Suprapubic skin (tissue), 4 donors: Measurements from ENCODE around the gene LRRC32. TPM values are rescaled to one million over a fixed set of nuclear protein-coding genes. Genes with fewer than 3 reads are reported as not detected.

Experiments
- DNase-seq, 2 donors: peaks; one replicate each; pipeline ENCODE4 v3.0.0-alpha.2; 2019; ENCODE audit warnings: low spot score in 2 of 2
- H3K27ac ChIP-seq: fragments of 200-600 bp; sonication (generic); one replicate; pipeline ENCODE4 v1.5.1; 2019
- H3K27me3 ChIP-seq: fragments of 200-600 bp; sonication (generic); one replicate; pipeline ENCODE4 v1.5.1; 2019
- H3K36me3 ChIP-seq: fragments of 200-600 bp; sonication (generic); one replicate; pipeline ENCODE4 v1.5.1; 2019
- H3K4me1 ChIP-seq: fragments of 200-600 bp; sonication (generic); one replicate; pipeline ENCODE4 v1.5.1; 2019
- H3K4me3 ChIP-seq: fragments of 200-600 bp; sonication (generic); one replicate; pipeline ENCODE4 v1.5.1; 2019; ENCODE audit warnings: mild to moderate bottlenecking
- H3K9me3 ChIP-seq: fragments of 200-600 bp; sonication (generic); one replicate; pipeline ENCODE4 v1.5.1; 2019
- EP300 ChIP-seq: sonication (generic); formaldehyde crosslinking; IDR thresholded peaks from one replicate; pipeline ENCODE4 v1.6.1; 2017; ENCODE audit warnings: antibody characterized with exemption
- POLR2A ChIP-seq, 2 donors: fragments of 450-650 bp; IDR thresholded peaks; one replicate each; pipeline ENCODE4 v1.6.1; 2017; ENCODE audit warnings: antibody characterized with exemption in 2 of 2, mild to moderate bottlenecking in 2 of 2, moderate library complexity in 2 of 2
- POLR2AphosphoS5 ChIP-seq, 3 donors: sonication (generic); formaldehyde crosslinking; IDR thresholded peaks; one replicate each; pipeline ENCODE4 v1.6.1; 2017; ENCODE audit warnings: antibody characterized with exemption in 3 of 3
- WGBS: methylation state at CpG from one replicate; pipeline ENCODE4 v1.1.5; 2018; 5-methylcytosine and 5-hydroxymethylcytosine counted together
- total RNA-seq, 4 donors: library from RNA; depleted of rRNA; stranded (reverse); fragments of >200 nt; gene quantifications; one replicate each; pipeline ENCODE4 v1.1.0, GENCODE V29; 2016
- TF ChIP-seq, protein P1 (sequence below), 2 donors: fragments of 200-600 bp in 1 of 2; fragments of 450-650 bp in 1 of 2; sonication (generic) in 1 of 2; IDR thresholded peaks; one replicate each; pipeline ENCODE4 v1.5.1; 2016 to 2019; ENCODE audit warnings: antibody characterized with exemption in 2 of 2, mild to moderate bottlenecking in 1 of 2, moderate library complexity in 1 of 2

LRRC32 gene
- total RNA-seq, 4 donors from 2014 or later, result 10.4 to 23.2 (median 17.5) TPM

DNA sequence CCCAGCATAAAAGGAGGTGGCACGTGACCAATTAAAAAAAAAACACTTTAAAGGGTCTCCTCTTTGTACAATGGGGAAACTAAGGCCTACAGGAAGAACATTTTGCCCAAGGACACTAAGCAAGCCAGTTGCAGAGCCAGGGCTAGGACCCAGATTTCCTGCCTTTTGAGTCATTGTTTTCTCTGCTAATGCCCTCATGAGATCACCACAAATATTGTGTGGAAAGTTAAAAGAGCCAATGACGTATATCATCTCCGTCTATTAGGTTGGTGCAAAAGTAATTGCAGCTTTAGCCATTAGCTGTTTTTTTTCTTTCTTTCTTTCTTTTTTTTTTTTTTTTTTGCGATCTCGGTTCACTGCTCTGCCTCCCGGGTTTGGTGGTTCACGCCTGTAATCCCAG lies 24.1 kb upstream of the LRRC32 start:
- Histone ChIP-seq H3K36me3 (no peaks in the 10 kb centered on the region), H3K27ac (no peak overlapping the region), H3K27me3 (no peaks in the 10 kb centered on the region), H3K4me3 (no peak overlapping the region), H3K4me1 (no peaks in the 10 kb centered on the region), H3K9me3 (no peaks in the 10 kb centered on the region)
- no peak for DNase-seq
- no peak for TF ChIP-seq POLR2A (IDR thresholded peaks at IDR 0.05)
- TF ChIP-seq, protein P1, sequence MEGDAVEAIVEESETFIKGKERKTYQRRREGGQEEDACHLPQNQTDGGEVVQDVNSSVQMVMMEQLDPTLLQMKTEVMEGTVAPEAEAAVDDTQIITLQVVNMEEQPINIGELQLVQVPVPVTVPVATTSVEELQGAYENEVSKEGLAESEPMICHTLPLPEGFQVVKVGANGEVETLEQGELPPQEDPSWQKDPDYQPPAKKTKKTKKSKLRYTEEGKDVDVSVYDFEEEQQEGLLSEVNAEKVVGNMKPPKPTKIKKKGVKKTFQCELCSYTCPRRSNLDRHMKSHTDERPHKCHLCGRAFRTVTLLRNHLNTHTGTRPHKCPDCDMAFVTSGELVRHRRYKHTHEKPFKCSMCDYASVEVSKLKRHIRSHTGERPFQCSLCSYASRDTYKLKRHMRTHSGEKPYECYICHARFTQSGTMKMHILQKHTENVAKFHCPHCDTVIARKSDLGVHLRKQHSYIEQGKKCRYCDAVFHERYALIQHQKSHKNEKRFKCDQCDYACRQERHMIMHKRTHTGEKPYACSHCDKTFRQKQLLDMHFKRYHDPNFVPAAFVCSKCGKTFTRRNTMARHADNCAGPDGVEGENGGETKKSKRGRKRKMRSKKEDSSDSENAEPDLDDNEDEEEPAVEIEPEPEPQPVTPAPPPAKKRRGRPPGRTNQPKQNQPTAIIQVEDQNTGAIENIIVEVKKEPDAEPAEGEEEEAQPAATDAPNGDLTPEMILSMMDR (IDR thresholded peaks at IDR 0.05), result no peak
- TF ChIP-seq POLR2AphosphoS5 (IDR thresholded peaks at IDR 0.05), result no peak
- no peak for TF ChIP-seq EP300
- 75% methylated on average over 7 of the region's 7 CpGs for WGBS

DNA sequence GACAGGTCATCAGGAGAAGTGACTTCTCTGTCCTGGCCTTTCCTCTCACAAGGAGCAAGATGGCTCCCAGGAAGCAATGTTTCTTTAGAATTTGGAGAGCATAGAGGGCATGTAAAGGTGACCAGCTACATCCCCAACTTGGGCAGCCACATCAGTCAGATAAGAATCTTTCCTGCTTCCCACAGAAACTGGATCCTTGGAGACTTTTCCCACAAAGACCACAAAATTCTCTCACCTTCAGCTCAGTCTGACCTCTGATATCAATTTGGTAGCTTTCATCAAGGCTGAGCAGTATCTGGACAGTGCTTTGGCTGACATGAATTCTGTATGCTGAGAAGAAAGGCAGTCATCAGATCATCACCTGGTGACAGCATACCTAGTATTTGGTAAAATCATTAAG lies 23.3 kb upstream of the LRRC32 start:
- no peak overlapping the region for H3K27ac ChIP-seq
- no peaks in the 10 kb centered on the region for H3K27me3 ChIP-seq
- no peaks in the 10 kb centered on the region for H3K36me3 ChIP-seq
- no peaks in the 10 kb centered on the region for H3K4me1 ChIP-seq
- DNase-seq, result no peak
- H3K9me3 ChIP-seq, result no peaks in the 10 kb centered on the region
- TF ChIP-seq, protein P1 (IDR thresholded peaks at IDR 0.05), result no peak
- TF ChIP-seq POLR2AphosphoS5 (IDR thresholded peaks at IDR 0.05) (no peak), POLR2A (IDR thresholded peaks at IDR 0.05) (no peak), EP300 (no peak)
- no peak overlapping the region for H3K4me3 ChIP-seq

DNA sequence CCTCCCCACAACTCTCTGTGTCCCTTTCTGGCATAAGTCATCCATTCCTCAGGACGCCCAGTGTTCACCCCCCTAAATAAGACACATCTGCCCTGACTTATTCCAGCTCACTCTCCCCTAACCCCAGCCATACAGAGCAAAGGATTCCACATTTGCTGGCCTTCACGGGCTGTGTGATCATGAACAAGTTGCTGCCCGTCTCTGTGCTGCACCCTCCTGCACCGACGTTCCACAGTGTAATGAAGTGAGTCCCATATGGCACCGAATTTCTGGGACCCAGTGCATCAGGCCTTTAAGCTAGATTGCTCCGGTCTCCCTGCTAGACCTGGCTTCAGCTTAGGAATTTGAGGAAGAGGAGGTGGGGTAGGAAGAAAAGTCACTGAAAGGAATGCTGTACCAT lies 22.4 kb upstream of the LRRC32 start:
- no peak for TF ChIP-seq EP300
- no peak for TF ChIP-seq POLR2A (IDR thresholded peaks at IDR 0.05)
- Histone ChIP-seq H3K9me3 (no peaks in the 10 kb centered on the region), H3K27ac (no peak overlapping the region), H3K4me1 (no peaks in the 10 kb centered on the region), H3K27me3 (no peaks in the 10 kb centered on the region), H3K36me3 (no peaks in the 10 kb centered on the region), H3K4me3 (no peak overlapping the region)
- WGBS, result 82% methylated on average over 7 of the region's 7 CpGs
- DNase-seq, result no peak

DNA sequence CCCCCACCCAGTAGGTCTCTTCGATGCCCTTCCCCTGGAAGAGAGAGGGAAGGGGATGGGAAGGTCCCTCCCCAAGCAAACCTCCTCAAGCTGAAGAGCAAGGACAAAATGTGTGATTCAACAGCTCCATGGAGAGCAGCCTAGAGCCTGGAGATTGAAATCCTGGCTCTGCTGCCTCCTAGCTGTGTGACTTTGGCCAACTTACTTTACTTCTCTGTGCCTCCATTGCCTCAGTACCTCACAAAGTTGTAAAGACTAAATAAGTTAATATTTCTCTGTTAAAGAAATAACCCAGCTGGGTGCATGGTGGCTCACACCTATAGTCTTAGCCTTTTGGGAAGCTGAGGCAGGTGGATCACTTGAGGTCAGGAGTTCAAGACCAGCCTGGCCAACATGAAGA lies 21.1 kb upstream of the LRRC32 start:
- H3K27ac ChIP-seq, result no peak overlapping the region
- 85% methylated on average over 1 of the region's 1 CpG for whole genome bisulfite sequencing
- no peak overlapping the region for H3K4me3 ChIP-seq
- no peaks in the 10 kb centered on the region for H3K36me3 ChIP-seq
- H3K9me3 ChIP-seq, result no peaks in the 10 kb centered on the region
- H3K27me3 ChIP-seq, result no peaks in the 10 kb centered on the region
- no peak for DNase-seq
- H3K4me1 ChIP-seq, result no peaks in the 10 kb centered on the region
- TF ChIP-seq, protein P1 (IDR thresholded peaks at IDR 0.05), result no peak
- TF ChIP-seq EP300, result no peak
- no peak for TF ChIP-seq POLR2A (IDR thresholded peaks at IDR 0.05)

DNA sequence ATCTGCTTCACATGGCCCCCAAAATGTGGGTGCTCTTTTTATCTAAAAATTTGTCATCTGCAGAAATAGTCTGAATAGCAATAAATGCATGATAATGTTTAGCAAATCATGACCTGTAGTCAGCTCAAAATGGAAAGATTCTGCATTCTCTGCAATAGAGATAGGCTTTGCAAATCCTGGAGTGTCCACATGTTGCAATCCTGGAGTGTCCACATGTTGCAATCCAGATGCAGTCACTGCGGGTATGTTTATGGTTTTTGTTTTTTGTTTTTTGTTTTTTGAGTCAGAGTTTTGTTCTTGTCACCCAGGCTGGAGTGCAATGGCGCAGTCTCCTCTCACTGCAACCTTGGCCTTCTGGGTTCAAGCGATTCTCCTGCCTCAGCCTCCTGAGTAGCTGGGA lies 20.2 kb upstream of the LRRC32 start:
- no peak for DNase-seq
- 84% methylated on average over 3 of the region's 3 CpGs for WGBS
- TF ChIP-seq, protein P1 (IDR thresholded peaks at IDR 0.05), result no peak
- TF ChIP-seq POLR2A (IDR thresholded peaks at IDR 0.05) (no peak), EP300 (no peak), POLR2AphosphoS5 (IDR thresholded peaks at IDR 0.05) (no peak)

More for the DNA sequence above, 20.2 kb upstream of the LRRC32 start:
- Histone ChIP-seq H3K4me1 (no peaks in the 10 kb centered on the region), H3K27ac (no peak overlapping the region), H3K4me3 (no peak overlapping the region), H3K36me3 (no peaks in the 10 kb centered on the region), H3K9me3 (no peaks in the 10 kb centered on the region), H3K27me3 (no peaks in the 10 kb centered on the region)
